Chondrocyte (in vitro differentiated cells): ENCODE results near the gene LRBA. TPM values are rescaled to one million over a fixed set of nuclear protein-coding genes. Genes with fewer than 3 reads are reported as not detected.
A peak's percentile ranks its signal among the peaks of the same experiment; 100 is the strongest.

Experiments used
- DNase-seq: peaks from one replicate; pipeline ENCODE4 v3.0.0; 2021; ENCODE audit warnings: mixed read lengths, low spot score
- H3K27ac Mint-ChIP-seq: one replicate; pipeline ENCODE4 v1.8.0; 2021; ENCODE audit warnings: mild to moderate bottlenecking, moderate library complexity, mixed read lengths; ENCODE audit not compliant: unreplicated experiment
- H3K27me3 Mint-ChIP-seq: 2 replicates; pipeline ENCODE4 v1.8.0; 2021; ENCODE audit warnings: low read depth, mixed read lengths
- H3K36me3 Mint-ChIP-seq: 2 replicates; pipeline ENCODE4 v1.8.0; 2021; ENCODE audit warnings: low read depth, mixed read lengths
- H3K4me1 Mint-ChIP-seq: 2 replicates; pipeline ENCODE4 v1.8.0; 2021; ENCODE audit warnings: low read depth, mild to moderate bottlenecking, mixed read lengths
- H3K4me3 Mint-ChIP-seq: one replicate; pipeline ENCODE4 v1.8.0; 2021; ENCODE audit warnings: mild to moderate bottlenecking, moderate library complexity, mixed read lengths; ENCODE audit not compliant: unreplicated experiment
- H3K9me3 Mint-ChIP-seq: 2 replicates; pipeline ENCODE4 v1.8.0; 2021; ENCODE audit warnings: low read depth, mixed read lengths
- total RNA-seq: library from RNA; stranded (reverse); gene quantifications from 3 replicates; pipeline ENCODE4 v1.2.1, GENCODE V29; 2021
- TF ChIP-seq, protein P1 (sequence below): fragments of 200-600 bp; sonication (generic); IDR thresholded peaks from 2 replicates; pipeline ENCODE4 v1.5.0; 2021; ENCODE audit warnings: antibody characterized with exemption, mild to moderate bottlenecking, moderate library complexity

Gene LRBA
- total RNA-seq, 1 donor from 2014 or later, result 19.7 TPM

DNA sequence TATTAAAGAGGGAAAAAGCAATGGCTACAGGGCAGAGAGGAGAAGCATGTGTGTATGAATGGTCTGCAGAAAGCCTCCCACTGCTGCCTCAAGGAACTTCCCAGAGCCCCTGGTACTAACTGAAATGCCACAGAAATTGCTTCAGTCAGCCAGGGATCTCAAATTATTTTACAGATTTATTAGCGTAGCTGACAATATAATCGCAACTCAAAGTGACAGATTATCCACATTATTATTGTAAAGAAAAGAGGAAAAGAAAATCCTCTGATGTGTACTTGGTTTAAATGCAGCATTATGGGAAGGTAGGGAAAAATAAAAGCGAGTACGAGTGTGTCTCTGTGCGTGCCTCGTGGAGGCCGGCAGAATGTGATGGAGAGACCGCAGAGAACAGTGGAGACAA, 734.1 kb downstream of the LRBA start:
- Mint-ChIP-seq H3K4me3 (no peak overlapping the region), H3K4me1 (peaks cover 52% of the 10 kb centered on the region), H3K27ac (peak overlapping the region; percentile 85), H3K9me3 (peaks cover 4% of the 10 kb centered on the region), H3K27me3 (no peaks in the 10 kb centered on the region), H3K36me3 (peaks cover 10% of the 10 kb centered on the region)
- no peak for DNase-seq
- TF ChIP-seq, protein P1, sequence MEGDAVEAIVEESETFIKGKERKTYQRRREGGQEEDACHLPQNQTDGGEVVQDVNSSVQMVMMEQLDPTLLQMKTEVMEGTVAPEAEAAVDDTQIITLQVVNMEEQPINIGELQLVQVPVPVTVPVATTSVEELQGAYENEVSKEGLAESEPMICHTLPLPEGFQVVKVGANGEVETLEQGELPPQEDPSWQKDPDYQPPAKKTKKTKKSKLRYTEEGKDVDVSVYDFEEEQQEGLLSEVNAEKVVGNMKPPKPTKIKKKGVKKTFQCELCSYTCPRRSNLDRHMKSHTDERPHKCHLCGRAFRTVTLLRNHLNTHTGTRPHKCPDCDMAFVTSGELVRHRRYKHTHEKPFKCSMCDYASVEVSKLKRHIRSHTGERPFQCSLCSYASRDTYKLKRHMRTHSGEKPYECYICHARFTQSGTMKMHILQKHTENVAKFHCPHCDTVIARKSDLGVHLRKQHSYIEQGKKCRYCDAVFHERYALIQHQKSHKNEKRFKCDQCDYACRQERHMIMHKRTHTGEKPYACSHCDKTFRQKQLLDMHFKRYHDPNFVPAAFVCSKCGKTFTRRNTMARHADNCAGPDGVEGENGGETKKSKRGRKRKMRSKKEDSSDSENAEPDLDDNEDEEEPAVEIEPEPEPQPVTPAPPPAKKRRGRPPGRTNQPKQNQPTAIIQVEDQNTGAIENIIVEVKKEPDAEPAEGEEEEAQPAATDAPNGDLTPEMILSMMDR, result no peak

DNA sequence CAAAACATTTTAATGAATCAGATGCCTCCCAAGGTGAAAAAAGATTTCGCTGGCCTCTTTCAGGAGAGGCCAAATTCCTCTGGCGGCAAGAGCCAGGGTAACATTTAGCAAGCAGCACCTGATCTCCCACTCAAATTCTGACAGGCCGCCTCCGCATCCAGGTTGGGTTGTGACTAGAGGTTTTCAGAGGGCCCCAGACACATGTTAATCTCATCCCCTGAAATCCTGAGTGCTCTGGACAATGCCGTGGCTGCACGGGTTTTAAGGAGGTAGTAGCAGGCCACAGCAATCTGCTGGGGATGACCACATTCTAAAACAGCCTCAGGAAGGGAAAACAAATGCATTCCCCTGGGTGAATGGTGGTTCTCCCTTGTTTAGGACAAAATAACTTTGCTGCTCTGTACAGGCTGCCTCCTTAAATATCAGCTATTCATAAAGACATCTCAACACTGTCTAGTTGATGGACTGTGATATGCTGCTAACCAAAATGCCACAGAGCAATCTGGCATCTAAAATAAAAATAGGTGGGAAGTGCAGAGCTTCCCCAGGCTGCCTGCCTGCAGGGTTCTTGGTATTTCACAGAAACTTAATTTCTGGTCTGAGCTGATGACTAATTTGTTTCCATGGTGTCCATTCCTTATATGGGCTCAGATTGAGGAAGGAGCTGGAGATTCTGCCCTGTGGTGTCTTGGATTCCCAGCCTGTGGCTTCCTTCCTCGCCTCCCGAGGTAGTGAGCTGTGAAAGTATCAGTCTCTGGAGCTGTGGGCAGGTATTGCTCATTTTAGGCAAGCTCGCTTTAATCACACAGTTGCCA, 734.8 kb downstream of the LRBA start:
- peaks cover 52% of the 10 kb centered on the region for H3K4me1 Mint-ChIP-seq

DNA sequence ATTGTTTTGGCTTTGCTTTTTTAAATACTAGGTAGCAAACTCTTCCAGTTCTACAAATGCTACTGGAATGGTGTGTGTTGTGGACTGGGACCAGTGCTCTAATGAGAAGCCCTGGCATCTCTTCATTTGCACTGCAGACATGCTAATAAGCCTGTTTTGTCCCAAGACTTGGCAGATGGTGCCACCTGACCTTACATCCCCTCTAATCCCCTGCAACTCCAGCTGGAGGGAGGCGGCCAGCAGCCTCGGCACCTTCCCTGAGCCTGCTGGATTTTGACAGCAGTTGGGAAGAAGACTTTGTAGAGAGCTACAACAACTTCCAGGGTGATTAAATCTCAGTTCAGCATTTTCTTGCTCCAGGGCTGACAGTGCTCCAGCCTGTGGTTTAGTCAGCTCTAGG, 736.9 kb downstream of the LRBA start:
- TF ChIP-seq, protein P1, result no peak
- H3K27ac Mint-ChIP-seq, result no peak overlapping the region
- peaks cover 42% of the 10 kb centered on the region for H3K4me1 Mint-ChIP-seq
- H3K27me3 Mint-ChIP-seq, result no peaks in the 10 kb centered on the region
- H3K4me3 Mint-ChIP-seq, result no peak overlapping the region
- peaks cover 28% of the 10 kb centered on the region for H3K9me3 Mint-ChIP-seq
- DNase-seq, result no peak
- peaks cover 31% of the 10 kb centered on the region for H3K36me3 Mint-ChIP-seq

More for the DNA sequence above, 734.8 kb downstream of the LRBA start:
- no peak for DNase-seq
- Mint-ChIP-seq H3K27ac (peak overlapping the region; percentile 85), H3K9me3 (peaks cover 10% of the 10 kb centered on the region), H3K4me3 (no peak overlapping the region), H3K27me3 (no peaks in the 10 kb centered on the region), H3K36me3 (peaks cover 16% of the 10 kb centered on the region)
- TF ChIP-seq, protein P1, result peak; percentile 10

DNA sequence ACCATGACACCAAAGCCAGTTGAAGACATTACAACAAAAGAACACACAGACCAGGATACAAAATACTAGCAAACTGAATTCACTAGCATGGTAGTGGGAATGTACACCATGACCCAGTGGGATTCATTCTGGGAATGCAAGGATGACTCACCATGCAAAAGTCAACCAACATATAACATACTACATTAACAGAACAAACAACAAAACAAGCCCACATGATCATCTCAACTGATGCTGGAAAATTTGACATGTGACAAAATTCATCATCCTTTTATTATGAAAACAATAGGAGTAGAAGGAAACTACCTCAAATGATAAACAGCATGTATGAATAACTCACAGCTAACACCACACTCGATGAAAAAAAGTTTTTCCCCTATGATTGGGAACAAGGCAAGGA, 746.6 kb downstream of the LRBA start:
- no peaks in the 10 kb centered on the region for H3K27me3 Mint-ChIP-seq
- peaks cover 35% of the 10 kb centered on the region for H3K4me1 Mint-ChIP-seq
- TF ChIP-seq, protein P1, result no peak
- no peak for DNase-seq
- no peak overlapping the region for H3K27ac Mint-ChIP-seq
- H3K4me3 Mint-ChIP-seq, result no peak overlapping the region
- H3K36me3 Mint-ChIP-seq, result peaks cover 44% of the 10 kb centered on the region
- peaks cover 40% of the 10 kb centered on the region for H3K9me3 Mint-ChIP-seq

DNA sequence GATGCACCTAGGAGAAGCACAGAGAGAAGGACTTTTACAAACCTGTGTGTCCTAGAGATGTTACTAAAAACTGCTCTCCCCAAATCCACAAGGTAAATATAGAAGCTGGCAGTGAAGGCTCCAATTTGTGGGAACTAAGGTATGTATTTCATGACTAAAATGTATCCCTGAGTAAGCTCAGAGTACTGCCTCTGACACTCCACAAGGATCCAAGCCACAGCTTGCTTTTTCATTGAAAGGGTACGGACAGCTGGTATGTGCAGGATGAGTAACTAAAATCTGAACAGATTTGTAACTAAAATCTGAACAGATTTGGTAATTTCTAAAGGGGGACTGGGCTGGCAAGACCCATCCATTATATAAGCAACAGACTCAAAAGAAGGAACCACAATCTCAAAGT, 749.3 kb downstream of the LRBA start:
- H3K36me3 Mint-ChIP-seq, result peaks cover 36% of the 10 kb centered on the region
- no peak for DNase-seq
- TF ChIP-seq, protein P1, result no peak
- H3K9me3 Mint-ChIP-seq, result peaks cover 26% of the 10 kb centered on the region
- H3K27me3 Mint-ChIP-seq, result no peaks in the 10 kb centered on the region
- no peak overlapping the region for H3K27ac Mint-ChIP-seq
- no peak overlapping the region for H3K4me3 Mint-ChIP-seq
- H3K4me1 Mint-ChIP-seq, result peaks cover 50% of the 10 kb centered on the region
